Heart right ventricle (tissue), 16 donors: ENCODE results near the gene SSH2. TPM values are rescaled to one million over a fixed set of nuclear protein-coding genes. Genes with fewer than 3 reads are reported as not detected.
"Not testable (repeated sequence)": the region's sequence is repeated elsewhere in the genome, so short reads cannot be mapped to it uniquely, and the experiment has no call there.

Source experiments
- ATAC-seq, 8 donors: fragments of 200-7000 bp; cut with Tn5 transposase; one replicate each; pipeline ENCODE4 v1.9.1; 2020; ENCODE audit warnings: mild to moderate bottlenecking in 8 of 8, moderate library complexity in 8 of 8, moderate number of reproducible peaks in 1 of 8
- DNase-seq, 2 donors: peaks; one replicate each; pipeline ENCODE4 v3.0.0-alpha.2; 2020
- H3K27ac ChIP-seq, 10 donors: fragments of 200-600 bp; sonication (generic) in 2 of 10; one replicate each; pipeline versions ENCODE4 v1.5.0 to v1.8.0; 2020 to 2022; ENCODE audit warnings: mild to moderate bottlenecking in 3 of 10
- H3K27me3 ChIP-seq, 7 donors: fragments of 200-600 bp; one replicate each; pipeline ENCODE4 v1.8.0; 2021 to 2022; ENCODE audit warnings: mild to moderate bottlenecking in 2 of 7
- H3K36me3 ChIP-seq, 9 donors: fragments of 200-600 bp; sonication (generic) in 1 of 9; one replicate each; pipeline versions ENCODE4 v1.5.0 to v1.8.0; 2020 to 2022; ENCODE audit warnings: mild to moderate bottlenecking in 2 of 9
- H3K4me1 ChIP-seq, 9 donors: fragments of 200-600 bp; sonication (generic) in 1 of 9; one replicate each; pipeline versions ENCODE4 v1.5.0 to v1.8.0; 2020 to 2022; ENCODE audit warnings: mild to moderate bottlenecking in 4 of 9
- H3K4me3 ChIP-seq, 10 donors: fragments of 200-600 bp; sonication (generic) in 2 of 10; one replicate each; pipeline versions ENCODE4 v1.5.0 to v1.8.0; 2020 to 2022; ENCODE audit warnings: mild to moderate bottlenecking in 7 of 10, moderate library complexity in 2 of 10
- H3K9me3 ChIP-seq, 11 donors: fragments of 200-600 bp in 10 of 11; sonication (generic) in 2 of 11; one replicate each; pipeline versions ENCODE4 v1.5.0 to v1.8.0; 2013 to 2022; ENCODE audit warnings: mild to moderate bottlenecking in 2 of 11, control low read depth in 1 of 11, moderate library complexity in 1 of 11
- CTCF ChIP-seq, 9 donors: fragments of 200-600 bp; sonication (generic) in 2 of 9; IDR thresholded peaks; one replicate each; pipeline versions ENCODE4 v1.5.0 to v1.8.0; 2021 to 2022; ENCODE audit warnings: antibody characterized with exemption in 9 of 9, mild to moderate bottlenecking in 5 of 9, moderate library complexity in 1 of 9
- WGBS, 2 donors: extraction: QIAGEN DNeasy Blood & Tissue Kit; methylation state at CpG; one replicate each; pipeline ENCODE4 v1.1.7; 2013; ENCODE audit warnings: inconsistent platforms in 1 of 2; 5-methylcytosine and 5-hydroxymethylcytosine counted together
- intact Hi-C, 10 donors: fragments of 100-400 bp; cut with DNase I; formaldehyde crosslinking; loops; one replicate each; pipeline versions ENCODE4 v1.11.1 to v1.14.2; 2022
- polyA plus RNA-seq, 2 donors: library from polyadenylated mRNA; stranded (reverse); fragments of 200-250 nt; gene quantifications; one replicate each; pipeline ENCODE4 v1.2.3, GENCODE V29; 2013
- total RNA-seq, 10 donors: library from RNA; stranded (reverse); fragmentation: NEBNext Ultra II Directional in 3 of 10; extraction: Animal tissue kit (Norgen Biotek cat#: 25700) in 3 of 10; gene quantifications; one replicate each; pipeline versions ENCODE4 v1.2.1 to v1.2.4, GENCODE V29; 2021 to 2023
- donor health status: Arrhythmogenic right ventricular cardiomyopathy.
- donor health status: ischemic (EF 13 %, LVEDD 7.1; RV severe dilation, severe dysfunction).
- donor health status: healthy with polysubstance abuse.
- donor health status: DM: no; HTN: yes; CAD: no.
- donor health status: DM: no; HTN: no; CAD: no.
- donor health status: ischemic (EF 25% LVEDD 6.9; RV normal size, moderate dysfunction).
- donor health status: ischemic (EF 25% LVEDD 5.7; RV mildly dilated, moderate dysfunction).
- donor health status: healthy.
- donor health status: DM: yes; HTN: yes; CAD: no.
- donor health status: Ischemic cardiomyopathy.
- donor health status: ischemic (EF 35%, LVEDD 5.7; RV mildly dilated, moderate dysfunction).
- donor health status: nonischemic (EF 11% LVEDD 7.7; RV severe dilation, severe dysfunction).
- donor health status: DM: yes; HTN: yes; CAD: no.
- donor health status: PGD.
- donor health status: ischemic (EF 29% LVEDD 5.4; RV normal size, mild dysfunction).
- donor health status: nonischemic (EF 23%, LVEDD 6.1; RV moderate dilation, normal function).

The SSH2 gene
- total and polyA plus RNA-seq, 12 donors, result 17.9 to 42.9 (median 34.3) TPM

- no peak for TF ChIP-seq CTCF (IDR thresholded peaks at IDR 0.05)
- H3K4me3 ChIP-seq, result no peak overlapping the region
- ATAC-seq, result no peak
These were observed 23.1 kb downstream of the SSH2 start for GRCh38 chr17:29906969-29907368.

GRCh38 chr17:29905879-29906167, 24.2 kb downstream of the SSH2 start:
- H3K27ac ChIP-seq, result no peak overlapping the region
- WGBS, 2 donors, result 93 to 94% methylated on average over 3 of the region's 3 CpGs

More at GRCh38 chr17:29906969-29907368, 23.1 kb downstream of the SSH2 start:
- no peaks in the 10 kb centered on the region for H3K36me3 ChIP-seq
- no peak for DNase-seq
- H3K27me3 ChIP-seq, result no peaks in the 10 kb centered on the region
- H3K9me3 ChIP-seq, result peaks cover 0 to 10% (median 0%) of the 10 kb centered on the region in 11 donors
- H3K4me1 ChIP-seq, result peaks cover 0 to 9% (median 0%) of the 10 kb centered on the region in 9 donors
- WGBS, 2 donors, result 96 to 97% methylated on average over 2 of the region's 2 CpGs
- intact Hi-C loops, result no loop called here
- no peak overlapping the region for H3K27ac ChIP-seq

GRCh38 chr17:29905086-29905878, 24.7 kb downstream of the SSH2 start:
- 97 to 98% methylated on average over 3 of the region's 3 CpGs for WGBS, 2 donors
- H3K27ac ChIP-seq, result no peak overlapping the region
- H3K36me3 ChIP-seq, result no peaks in the 10 kb centered on the region
- DNase-seq, result no peak
- no peak for ATAC-seq
- H3K4me1 ChIP-seq, result peaks cover 0 to 8% (median 0%) of the 10 kb centered on the region in 9 donors
- no peaks in the 10 kb centered on the region for H3K27me3 ChIP-seq
- intact Hi-C loops, result no loop called here
- H3K9me3 ChIP-seq, result peaks cover 0 to 10% (median 0%) of the 10 kb centered on the region in 11 donors
- TF ChIP-seq CTCF (IDR thresholded peaks at IDR 0.05), result no peak
- no peak overlapping the region for H3K4me3 ChIP-seq

More at GRCh38 chr17:29905879-29906167, 24.2 kb downstream of the SSH2 start:
- peaks cover 0 to 8% (median 0%) of the 10 kb centered on the region in 9 donors for H3K4me1 ChIP-seq
- ATAC-seq, result no peak
- intact Hi-C loops, result no loop called here
- H3K36me3 ChIP-seq, result no peaks in the 10 kb centered on the region
- no peak overlapping the region for H3K4me3 ChIP-seq
- H3K27me3 ChIP-seq, result no peaks in the 10 kb centered on the region
- no peak for DNase-seq
- peaks cover 0 to 10% (median 0%) of the 10 kb centered on the region in 11 donors for H3K9me3 ChIP-seq
- TF ChIP-seq CTCF (IDR thresholded peaks at IDR 0.05), result no peak

GRCh38 chr17:29903471-29903870, 26.6 kb downstream of the SSH2 start:
- H3K9me3 ChIP-seq, result peaks cover 0 to 10% (median 0%) of the 10 kb centered on the region in 11 donors
- no peaks in the 10 kb centered on the region for H3K36me3 ChIP-seq
- H3K27ac ChIP-seq, result no peak overlapping the region
- TF ChIP-seq CTCF (IDR thresholded peaks at IDR 0.05), result no peak
- ATAC-seq, result no peak
- no peak for DNase-seq
- WGBS, 2 donors, result 82 to 85% methylated on average over 2 of the region's 2 CpGs
- intact Hi-C loops, result no loop called here
- no peaks in the 10 kb centered on the region for H3K27me3 ChIP-seq
- H3K4me3 ChIP-seq, result no peak overlapping the region
- H3K4me1 ChIP-seq, result peaks cover 0 to 8% (median 0%) of the 10 kb centered on the region in 9 donors

DNA sequence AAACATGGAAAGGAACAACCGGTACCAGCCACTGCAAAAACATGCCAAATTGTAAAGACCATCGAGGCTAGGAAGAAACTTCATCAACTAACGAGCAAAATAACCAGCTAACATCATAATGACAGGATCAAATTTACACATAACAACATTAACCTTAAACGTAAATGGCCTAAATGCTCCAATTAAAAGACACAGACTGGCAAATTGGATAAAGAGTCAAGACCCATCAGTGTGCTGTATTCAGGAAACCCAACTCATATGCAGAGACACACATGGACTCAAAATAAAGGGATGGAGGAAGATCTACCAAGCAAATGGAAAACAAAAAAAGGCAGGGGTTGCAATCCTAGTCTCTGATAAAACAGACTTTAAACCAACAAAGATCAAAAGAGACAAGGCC, 32.9 kb downstream of the SSH2 start:
- H3K4me3 ChIP-seq, H3K27ac ChIP-seq, H3K27me3 ChIP-seq, H3K36me3 ChIP-seq, ATAC-seq, intact Hi-C loops, DNase-seq: not testable (repeated sequence)
- peaks cover 0 to 14% (median 0%) of the 10 kb centered on the region in 11 donors for H3K9me3 ChIP-seq
- WGBS, 2 donors, result 96 to 97% methylated on average over 4 of the region's 4 CpGs
- peaks cover 0 to 19% (median 0%) of the 10 kb centered on the region in 9 donors for H3K4me1 ChIP-seq
